Smooth muscle cell (in vitro differentiated cells): ENCODE results near the gene C11orf58. TPM values are rescaled to one million over a fixed set of nuclear protein-coding genes. Genes with fewer than 3 reads are reported as not detected.

Source experiments
- DNase-seq: peaks from one replicate; lab custom pipeline; 2025; ENCODE audit not compliant: unreplicated experiment; lab: John Stamatoyannopoulos, UW
- H2AFZ ChIP-seq: fragments of 200-600 bp; sonication (generic); 2 replicates; pipeline ENCODE4 v1.6.0; 2016; ENCODE audit warnings: antibody characterized with exemption, low read depth, mild to moderate bottlenecking
- H3F3A ChIP-seq: fragments of 200-600 bp; sonication (generic); 2 replicates; pipeline ENCODE4 v1.6.0; 2017; ENCODE audit warnings: antibody characterized with exemption, low read depth
- H3K27ac ChIP-seq: fragments of 200-600 bp; sonication (generic); 2 replicates; pipeline ENCODE4 v1.5.1; 2016; ENCODE audit warnings: low read depth, mild to moderate bottlenecking
- H3K27me3 ChIP-seq: fragments of 200-600 bp; sonication (generic); 2 replicates; pipeline ENCODE4 v1.6.1; 2016; ENCODE audit warnings: low read depth, mild to moderate bottlenecking
- H3K36me3 ChIP-seq: fragments of 200-600 bp; sonication (generic); 2 replicates; pipeline ENCODE4 v1.5.1; 2016; ENCODE audit warnings: low read depth
- H3K4me1 ChIP-seq: fragments of 200-600 bp; sonication (generic); 2 replicates; pipeline ENCODE4 v1.5.1; 2016; ENCODE audit warnings: low read depth
- H3K4me2 ChIP-seq: fragments of 200-600 bp; sonication (generic); 2 replicates; pipeline ENCODE4 v1.6.0; 2016; ENCODE audit warnings: mild to moderate bottlenecking
- H3K4me3 ChIP-seq: fragments of 200-600 bp; sonication (generic); 2 replicates; pipeline ENCODE4 v1.5.1; 2016; ENCODE audit warnings: mild to moderate bottlenecking
- H3K79me2 ChIP-seq: fragments of 200-600 bp; sonication (generic); 2 replicates; pipeline ENCODE4 v1.6.0; 2016; ENCODE audit warnings: low read depth, mild to moderate bottlenecking
- H3K9ac ChIP-seq: fragments of 200-600 bp; sonication (generic); 2 replicates; pipeline ENCODE4 v1.6.0; 2016; ENCODE audit warnings: low read depth
- H3K9me3 ChIP-seq: fragments of 200-600 bp; sonication (generic); replicated peaks from 2 replicates; pipeline ENCODE4 v1.5.1; 2016; ENCODE audit warnings: low read depth
- H4K20me1 ChIP-seq: fragments of 200-600 bp; sonication (generic); 2 replicates; pipeline ENCODE4 v1.6.0; 2016; ENCODE audit warnings: low read depth
- CTCF ChIP-seq: fragments of 200-600 bp; sonication (generic); IDR thresholded peaks from 2 replicates; pipeline ENCODE4 v1.5.1; 2017; ENCODE audit warnings: borderline replicate concordance, mild to moderate bottlenecking, antibody characterized with exemption; ENCODE audit not compliant: insufficient read depth, poor library complexity, severe bottlenecking
- WGBS: methylation state at CpG from one replicate; pipeline ENCODE4 v1.1.7; 2016; ENCODE audit warnings: low lambda C conversion rate; 5-methylcytosine and 5-hydroxymethylcytosine counted together
- polyA plus RNA-seq: library from polyadenylated mRNA; unstranded; fragments of >200 nt; fragmentation: Nextera tagmentation; extraction: Ambion mirVana; gene quantifications from 2 replicates; pipeline ENCODE4 v1.2.1, GENCODE V29; 2016
- total RNA-seq: library from RNA; depleted of rRNA; stranded (reverse); fragments of >200 nt; gene quantifications from 2 replicates; pipeline ENCODE4 v1.2.3, GENCODE V29; 2014

C11orf58 gene
- total and polyA plus RNA-seq, 2 experiments from 2014 or later: 174 to 183 TPM

- no peak overlapping the region for H3K4me2 ChIP-seq
- no peak for DNase-seq
These were observed 26.4 kb downstream of the C11orf58 start for GRCh38 chr11:16764888-16765287.

DNA sequence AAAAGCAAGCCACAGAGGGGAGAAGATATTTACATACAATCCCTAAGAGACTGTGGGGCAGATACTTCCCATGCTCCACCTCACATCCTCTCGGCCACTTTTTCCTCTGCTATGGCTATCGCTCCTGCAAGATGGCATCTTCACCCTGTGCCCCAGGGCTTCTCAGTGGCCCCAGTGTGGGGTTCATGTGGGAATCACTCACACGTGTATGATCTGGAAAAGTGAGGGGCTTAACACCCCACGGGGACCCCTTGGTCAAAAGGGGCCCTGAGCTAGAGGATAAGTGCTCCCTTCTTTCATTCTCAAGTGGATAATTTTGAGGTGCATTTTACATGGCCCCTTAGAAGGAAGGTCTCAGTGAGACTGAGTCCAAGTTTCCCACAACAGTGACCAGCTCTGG is 28.7 kb downstream of the C11orf58 start:
- Histone ChIP-seq H3K36me3 (no peaks in the 10 kb centered on the region), H3K4me2 (no peak overlapping the region), H3K79me2 (no peaks in the 10 kb centered on the region), H3K9me3 (no peaks in the 10 kb centered on the region), H3K4me1 (no peaks in the 10 kb centered on the region), H3K9ac (no peak overlapping the region), H3K4me3 (no peak overlapping the region), H4K20me1 (no peaks in the 10 kb centered on the region), H2AFZ (no peak overlapping the region), H3F3A (no peaks in the 10 kb centered on the region), H3K27me3 (no peaks in the 10 kb centered on the region), H3K27ac (no peak overlapping the region)
- no peak for TF ChIP-seq CTCF
- no peak for DNase-seq
- WGBS: 89% methylated on average over 4 of the region's 4 CpGs

More at GRCh38 chr11:16764888-16765287, 26.4 kb downstream of the C11orf58 start:
- no peaks in the 10 kb centered on the region for H3K4me1 ChIP-seq
- H3K27ac ChIP-seq: no peak overlapping the region
- H3K9ac ChIP-seq: no peak overlapping the region
- WGBS: 90% methylated on average over 8 of the region's 8 CpGs
- H4K20me1 ChIP-seq: no peaks in the 10 kb centered on the region
- no peak overlapping the region for H2AFZ ChIP-seq
- H3K79me2 ChIP-seq: no peaks in the 10 kb centered on the region
- H3K27me3 ChIP-seq: no peaks in the 10 kb centered on the region
- no peaks in the 10 kb centered on the region for H3K36me3 ChIP-seq
- no peaks in the 10 kb centered on the region for H3K9me3 ChIP-seq
- TF ChIP-seq CTCF: no peak
- H3K4me3 ChIP-seq: no peak overlapping the region
- H3F3A ChIP-seq: no peaks in the 10 kb centered on the region

DNA sequence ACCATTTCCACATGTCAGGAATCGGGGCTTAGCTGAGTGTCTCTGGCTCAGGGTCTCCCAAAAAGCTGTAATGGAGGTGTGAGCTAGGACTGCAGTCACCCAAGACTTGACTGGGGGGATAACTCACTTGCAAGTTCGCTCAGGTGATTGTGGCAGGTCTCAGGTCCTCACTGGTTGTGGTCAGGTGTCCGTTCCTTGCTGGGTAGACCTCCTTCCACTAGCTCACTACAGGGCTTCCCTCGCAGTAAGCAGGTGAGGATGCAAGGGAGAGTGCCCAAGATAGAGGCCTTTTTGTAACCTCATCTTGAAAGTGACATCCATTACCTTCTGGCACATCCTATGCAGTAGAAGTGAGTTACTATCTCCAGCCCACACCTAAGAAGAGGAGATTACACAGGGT is 29.5 kb downstream of the C11orf58 start:
- Histone ChIP-seq H3K4me1 (no peaks in the 10 kb centered on the region), H3K4me3 (no peak overlapping the region), H3K27me3 (no peaks in the 10 kb centered on the region), H2AFZ (no peak overlapping the region), H3K79me2 (no peaks in the 10 kb centered on the region), H3K9ac (no peak overlapping the region), H4K20me1 (no peaks in the 10 kb centered on the region), H3K4me2 (no peak overlapping the region), H3K9me3 (no peaks in the 10 kb centered on the region), H3F3A (no peaks in the 10 kb centered on the region), H3K36me3 (no peaks in the 10 kb centered on the region), H3K27ac (no peak overlapping the region)
- WGBS: 89% methylated on average over 4 of the region's 4 CpGs
- TF ChIP-seq CTCF: no peak
- no peak for DNase-seq

- TF ChIP-seq CTCF: no peak
- Histone ChIP-seq H2AFZ (no peak overlapping the region), H3K36me3 (no peaks in the 10 kb centered on the region), H3K9ac (no peak overlapping the region), H3K4me1 (no peaks in the 10 kb centered on the region), H3K4me2 (no peak overlapping the region), H3F3A (no peaks in the 10 kb centered on the region), H3K4me3 (no peak overlapping the region), H4K20me1 (no peaks in the 10 kb centered on the region), H3K9me3 (no peaks in the 10 kb centered on the region), H3K27me3 (no peaks in the 10 kb centered on the region), H3K79me2 (no peaks in the 10 kb centered on the region), H3K27ac (no peak overlapping the region)
- DNase-seq: no peak
- WGBS: 94% methylated on average over 4 of the region's 4 CpGs
These were observed 30.9 kb downstream of the C11orf58 start for GRCh38 chr11:16769386-16769785.
